ENCODE results near the gene OSBPL3. TPM values are rescaled to one million over a fixed set of nuclear protein-coding genes. Genes with fewer than 3 reads are reported as not detected.

OSBPL3 gene
- total RNA-seq, 4 donors from 2014 or later, result 4.3 to 8.6 (median 7.1) TPM

DNA sequence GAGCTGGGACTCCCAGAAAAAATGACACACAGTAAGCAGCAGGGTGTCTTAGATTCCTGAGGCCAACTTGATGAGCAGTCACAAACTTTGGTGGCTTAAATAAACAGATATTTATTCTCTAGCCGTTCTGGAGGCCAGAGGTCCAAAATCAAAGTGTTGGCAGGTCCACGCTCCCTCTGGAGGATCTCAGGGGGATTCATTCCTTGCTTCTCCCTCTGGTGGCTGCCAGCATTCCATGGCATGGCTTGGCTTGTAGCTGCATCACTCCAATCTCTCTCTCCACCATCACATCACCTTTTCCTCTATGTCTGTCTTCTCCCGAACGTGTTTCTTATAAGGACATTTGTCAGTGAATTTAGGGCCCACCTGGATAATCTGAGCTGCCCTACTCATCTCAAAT lies 98.4 kb downstream of the OSBPL3 start:
- no peak for ATAC-seq (ENCODE audit: low FRiP score)
- TF ChIP-seq CTCF (IDR thresholded peaks at IDR 0.05), result no peak
- DNase-seq (ENCODE audit: low spot score), result no peak

DNA sequence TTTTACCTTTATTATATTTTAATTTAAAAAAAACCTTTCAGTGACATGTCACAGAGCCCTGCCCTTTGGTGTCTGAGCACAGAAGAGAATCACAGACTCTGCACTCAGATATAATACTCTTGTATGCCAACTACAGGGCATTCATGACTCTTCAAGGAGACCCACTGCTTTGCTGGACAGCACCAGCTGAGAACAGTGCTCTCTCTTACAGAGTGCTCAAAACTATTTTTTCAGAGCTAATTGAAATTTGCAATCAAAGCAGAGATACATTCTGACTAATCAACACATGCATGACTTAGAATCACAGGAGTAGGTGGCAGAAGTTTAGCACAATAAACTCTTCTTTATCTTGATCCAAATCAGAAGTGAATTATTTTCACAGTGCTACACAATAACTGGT lies 99.1 kb downstream of the OSBPL3 start:
- DNase-seq (ENCODE audit: low spot score) (no peak), ATAC-seq (ENCODE audit: low FRiP score) (no peak)
- TF ChIP-seq CTCF (IDR thresholded peaks at IDR 0.05), result no peak

GRCh38 chr7:24879291-24879690 lies 100.7 kb downstream of the OSBPL3 start:
- DNase-seq (ENCODE audit: low spot score) (no peak), ATAC-seq (ENCODE audit: low FRiP score) (no peak)
- TF ChIP-seq CTCF (IDR thresholded peaks at IDR 0.05), result no peak

DNA sequence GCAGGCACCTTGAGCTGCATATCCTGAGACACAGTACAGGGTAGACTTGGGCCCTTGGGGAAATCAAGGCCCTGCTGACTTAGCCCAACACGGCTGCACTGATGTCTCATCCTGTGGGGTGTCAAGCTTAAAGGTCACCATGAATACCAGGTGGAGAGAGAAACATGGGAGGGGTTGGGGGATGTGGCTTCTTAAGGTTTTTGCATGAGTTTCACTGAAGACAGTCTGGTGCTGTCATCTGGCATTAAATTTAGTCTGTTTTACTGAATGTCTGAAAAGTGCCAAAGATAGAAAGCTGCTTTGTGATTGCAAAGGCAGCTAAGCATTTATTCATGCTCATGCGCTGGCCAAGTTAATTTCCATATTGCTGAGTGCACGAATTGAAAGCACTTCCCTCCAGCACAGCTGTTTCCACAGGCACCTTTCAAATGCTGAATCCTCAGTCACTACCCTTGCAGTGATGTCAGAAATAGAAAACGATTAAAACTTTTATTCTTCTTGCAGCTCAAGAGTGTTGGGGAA lies 102.1 kb downstream of the OSBPL3 start:
- TF ChIP-seq CTCF (IDR thresholded peaks at IDR 0.05), result no peak
- no peak for ATAC-seq (ENCODE audit: low FRiP score)
- DNase-seq (ENCODE audit: low spot score), result no peak

DNA sequence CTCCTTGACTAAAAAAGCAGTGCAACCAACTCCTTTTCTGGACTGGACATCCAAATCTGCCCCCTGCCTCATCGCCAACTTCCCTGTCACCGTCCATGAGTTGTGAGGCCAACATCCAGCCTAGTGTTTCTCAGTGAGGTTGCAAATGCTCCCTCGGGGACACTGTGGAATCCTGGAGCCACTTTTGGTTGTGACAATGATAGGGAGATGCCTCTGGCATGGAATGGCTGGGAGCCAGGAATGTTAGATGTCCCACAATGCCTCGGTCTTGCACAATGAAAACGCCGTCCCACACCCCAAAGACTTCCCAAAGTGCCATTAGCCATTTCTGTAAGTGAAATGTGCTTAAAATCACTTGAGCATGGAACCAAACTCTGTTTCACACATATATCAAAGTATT lies 105.2 kb downstream of the OSBPL3 start:
- DNase-seq (ENCODE audit: low spot score) (no peak), ATAC-seq (ENCODE audit: low FRiP score) (no peak)
- TF ChIP-seq CTCF (IDR thresholded peaks at IDR 0.05), result no peak

GRCh38 chr7:24873944-24874343 lies 106.0 kb downstream of the OSBPL3 start:
- no peak for ATAC-seq (ENCODE audit: low FRiP score)

More at GRCh38 chr7:24873944-24874343, 106.0 kb downstream of the OSBPL3 start:
- no peak for DNase-seq (ENCODE audit: low spot score)
- TF ChIP-seq CTCF (IDR thresholded peaks at IDR 0.05), result no peak
